HG02981 (cell line): ENCODE measurements around the gene MPC2.
"Not testable (repeated sequence)": the region's sequence is repeated elsewhere in the genome, so short reads cannot be mapped to it uniquely, and the experiment has no call there.

Experiments used
- ATAC-seq: cut with Tn5 transposase; IDR thresholded peaks from one replicate; pipeline ENCODE4 v1.9.1; 2021; ENCODE audit warnings: mild to moderate bottlenecking, moderate library complexity; ENCODE audit not compliant: unreplicated experiment

The MPC2 gene

GRCh38 chr1:167909691-167910180, 27.1 kb downstream of the MPC2 start:
- peak; percentile 68 for ATAC-seq

- no peak for ATAC-seq
Measured at GRCh38 chr1:167905671-167906070, 31.2 kb downstream of the MPC2 start.

GRCh38 chr1:167905182-167905581, 31.7 kb downstream of the MPC2 start:
- no peak for ATAC-seq

- ATAC-seq = no peak
Measured at GRCh38 chr1:167904652-167905130, 32.2 kb downstream of the MPC2 start.

GRCh38 chr1:167900907-167901306, 36.0 kb downstream of the MPC2 start:
- no peak for ATAC-seq

- peak; percentile 80 for ATAC-seq
Measured at GRCh38 chr1:167899253-167899681, 37.6 kb downstream of the MPC2 start.

GRCh38 chr1:167898578-167899222, 38.2 kb downstream of the MPC2 start:
- ATAC-seq = no peak

- no peak for ATAC-seq
Measured at GRCh38 chr1:167893798-167894197, 43.1 kb downstream of the MPC2 start.

GRCh38 chr1:167890400-167890799, 46.5 kb downstream of the MPC2 start:
- no peak for ATAC-seq

- ATAC-seq = not testable (repeated sequence)
Measured at GRCh38 chr1:167887187-167887586, 49.7 kb downstream of the MPC2 start.

GRCh38 chr1:167882376-167882775, 54.5 kb downstream of the MPC2 start:
- ATAC-seq = no peak

- ATAC-seq = no peak
Measured at GRCh38 chr1:167881786-167882185, 55.1 kb downstream of the MPC2 start.

GRCh38 chr1:167881069-167881468, 55.8 kb downstream of the MPC2 start:
- no peak for ATAC-seq

GRCh38 chr1:167880580-167881021, 56.3 kb downstream of the MPC2 start:
- ATAC-seq = no peak

GRCh38 chr1:167879508-167879907, 57.4 kb downstream of the MPC2 start:
- ATAC-seq = no peak

- no peak for ATAC-seq
Measured at GRCh38 chr1:167878372-167879160, 58.3 kb downstream of the MPC2 start.

GRCh38 chr1:167876597-167877175, 60.2 kb downstream of the MPC2 start:
- ATAC-seq = no peak

- ATAC-seq = no peak
Measured at GRCh38 chr1:167871331-167871730, 65.5 kb downstream of the MPC2 start.

- not testable (repeated sequence) for ATAC-seq
Measured at GRCh38 chr1:167869157-167870001, 67.5 kb downstream of the MPC2 start.

- not testable (repeated sequence) for ATAC-seq
Measured at GRCh38 chr1:167866739-167867414, 70.0 kb downstream of the MPC2 start.
